Suprapubic skin (tissue), 4 donors: Measurements from ENCODE around the gene SLC39A3.

ENCODE experiments used
- CTCF ChIP-seq, 2 donors: fragments of 200-600 bp in 1 of 2; fragments of 450-650 bp in 1 of 2; sonication (generic) in 1 of 2; IDR thresholded peaks; one replicate each; pipeline ENCODE4 v1.5.1; 2016 to 2019; ENCODE audit warnings: antibody characterized with exemption in 2 of 2, mild to moderate bottlenecking in 1 of 2, moderate library complexity in 1 of 2
- EP300 ChIP-seq: sonication (generic); formaldehyde crosslinking; IDR thresholded peaks from one replicate; pipeline ENCODE4 v1.6.1; 2017; ENCODE audit warnings: antibody characterized with exemption
- POLR2A ChIP-seq, 2 donors: fragments of 450-650 bp; IDR thresholded peaks; one replicate each; pipeline ENCODE4 v1.6.1; 2017; ENCODE audit warnings: antibody characterized with exemption in 2 of 2, mild to moderate bottlenecking in 2 of 2, moderate library complexity in 2 of 2
- POLR2AphosphoS5 ChIP-seq, 3 donors: sonication (generic); formaldehyde crosslinking; IDR thresholded peaks; one replicate each; pipeline ENCODE4 v1.6.1; 2017; ENCODE audit warnings: antibody characterized with exemption in 3 of 3

GRCh38 chr19:2775556-2776430, 36.0 kb upstream of the SLC39A3 start:
- TF ChIP-seq POLR2AphosphoS5 (IDR thresholded peaks at IDR 0.05) (no peak), CTCF (IDR thresholded peaks at IDR 0.05) (no peak), POLR2A (IDR thresholded peaks at IDR 0.05) (no peak), EP300 (no peak)
